HFFc6 (cell line): ENCODE results near the gene PQBP1. TPM values are rescaled to one million over a fixed set of nuclear protein-coding genes. Genes with fewer than 3 reads are reported as not detected.
A peak's percentile ranks its signal among the peaks of the same experiment; 100 is the strongest.

Experiments used
- DNase-seq: peaks from one replicate; pipeline ENCODE4 v3.0.0-alpha.2; 2018
- H3K27ac Mint-ChIP-seq: 2 replicates; pipeline ENCODE4 v1.8.0; 2020; ENCODE audit warnings: mild to moderate bottlenecking, mixed read lengths
- H3K27me3 Mint-ChIP-seq: 2 replicates; pipeline ENCODE4 v1.8.0; 2021; ENCODE audit warnings: mild to moderate bottlenecking, moderate library complexity, mixed read lengths; ENCODE audit not compliant: insufficient read depth
- H3K36me3 Mint-ChIP-seq: 2 replicates; pipeline ENCODE4 v1.8.0; 2021; ENCODE audit warnings: low read depth, mixed read lengths
- H3K4me1 Mint-ChIP-seq: 2 replicates; pipeline ENCODE4 v1.8.0; 2020; ENCODE audit warnings: low read depth, mixed read lengths
- H3K4me3 Mint-ChIP-seq: 2 replicates; pipeline ENCODE4 v1.8.0; 2020; ENCODE audit warnings: mild to moderate bottlenecking, moderate library complexity, mixed read lengths
- H3K9me3 Mint-ChIP-seq: 2 replicates; pipeline ENCODE4 v1.8.0; 2020; ENCODE audit warnings: mild to moderate bottlenecking, mixed read lengths
- CTCF ChIP-seq: fragments of 200-600 bp; sonication (generic); IDR thresholded peaks from 2 replicates; pipeline ENCODE4 v1.5.0; 2021; ENCODE audit warnings: antibody characterized with exemption, mild to moderate bottlenecking
- total RNA-seq, 6 experiments: library from RNA; stranded (reverse); fragmentation: NEBNext Ultra II Directional; extraction: Animal tissue kit (Norgen Biotek cat#: 25700); gene quantifications; 2 replicates in 1 of 6; 3 replicates in 5 of 6; pipeline ENCODE4 v1.2.3, GENCODE V29; 2021

The PQBP1 gene
- total RNA-seq, 6 experiments from 2014 or later: 66.3 to 82.1 (median 71.1) TPM

GRCh38 chrX:48945517-48946348 is 48.0 kb downstream of the PQBP1 start:
- Mint-ChIP-seq H3K9me3 (peaks cover 5% of the 10 kb centered on the region), H3K27me3 (no peaks in the 10 kb centered on the region; the same call in 1 of the 2 replicates), H3K36me3 (peaks cover 9% of the 10 kb centered on the region; the same call in 1 of the 2 replicates), H3K27ac (no peak overlapping the region; the same call in 1 of the 2 replicates), H3K4me1 (no peaks in the 10 kb centered on the region), H3K4me3 (no peak overlapping the region)
- peak; percentile 41 for DNase-seq
- TF ChIP-seq CTCF: peak; percentile 77

GRCh38 chrX:48948589-48948988 is 50.9 kb downstream of the PQBP1 start:
- H3K4me3 Mint-ChIP-seq: no peak overlapping the region
- no peaks in the 10 kb centered on the region for H3K27me3 Mint-ChIP-seq
- no peak for TF ChIP-seq CTCF
- H3K4me1 Mint-ChIP-seq: no peaks in the 10 kb centered on the region
- no peak overlapping the region for H3K27ac Mint-ChIP-seq
- peaks cover 5% of the 10 kb centered on the region for H3K9me3 Mint-ChIP-seq
- DNase-seq: no peak
- peaks cover 4% of the 10 kb centered on the region; the same call in 1 of the 2 replicates for H3K36me3 Mint-ChIP-seq

Other genes starting within 250 kb of the PQBP1 start
- under 1 TPM in 1 of 6 experiments, not detected in 5; 0.69 TPM for gene WAS, start 214.1 kb upstream of the PQBP1 start, total RNA-seq
- gene SUV39H1, start 201.2 kb upstream of the PQBP1 start, total RNA-seq: 10 to 100 TPM in 4 of 6 experiments, 1 to 10 TPM in 2; 6.9 to 12.0 (median 11.4) TPM
- gene GLOD5, start 136.2 kb upstream of the PQBP1 start, total RNA-seq: not detected
- gene GATA1, start 111.3 kb upstream of the PQBP1 start, total RNA-seq: not detected
- 10 to 100 TPM; 22.4 to 30.8 (median 27.1) TPM for gene HDAC6, start 95.9 kb upstream of the PQBP1 start, total RNA-seq
- gene ERAS, start 71.4 kb upstream of the PQBP1 start, total RNA-seq: not detected
- gene PCSK1N, start 62.3 kb upstream of the PQBP1 start, total RNA-seq: not detected
- 10 to 100 TPM; 53.0 to 65.2 (median 61.6) TPM for gene TIMM17B, start 162 bp upstream of the PQBP1 start, total RNA-seq
- 10 to 100 TPM; 45.0 to 53.7 (median 47.0) TPM for gene SLC35A2, start 13.7 kb downstream of the PQBP1 start, total RNA-seq
- 1 to 10 TPM; 5.8 to 7.5 (median 6.5) TPM for gene PIM2, start 21.1 kb downstream of the PQBP1 start, total RNA-seq
- gene OTUD5, start 59.7 kb downstream of the PQBP1 start, total RNA-seq: 10 to 100 TPM; 47.6 to 55.0 (median 52.7) TPM
- gene KCND1, start 73.9 kb downstream of the PQBP1 start, total RNA-seq: 1 to 10 TPM; 3.0 to 6.2 (median 5.4) TPM
- 10 to 100 TPM; 23.2 to 32.1 (median 27.5) TPM for gene GRIPAP1, start 104.3 kb downstream of the PQBP1 start, total RNA-seq
- gene TFE3, start 145.4 kb downstream of the PQBP1 start, total RNA-seq: 10 to 100 TPM; 76.6 to 89.1 (median 83.9) TPM
- under 1 TPM in 4 of 6 experiments, not detected in 2; 0.05 to 0.62 (median 0.24) TPM for gene CCDC120, start 161.1 kb downstream of the PQBP1 start, total RNA-seq
- 100 to 1,000 TPM in 1 of 6 experiments, 10 to 100 TPM in 5; 68.0 to 100 (median 76.7) TPM for gene PRAF2, start 176.1 kb downstream of the PQBP1 start, total RNA-seq
- 10 to 100 TPM; 37.4 to 46.6 (median 41.0) TPM for gene WDR45, start 182.0 kb downstream of the PQBP1 start, total RNA-seq
- gene GPKOW, start 225.8 kb downstream of the PQBP1 start, total RNA-seq: 10 to 100 TPM; 20.6 to 27.0 (median 23.7) TPM